SK-N-SH (cell line): ENCODE results near the gene SAMD4A. TPM values are rescaled to one million over a fixed set of nuclear protein-coding genes. Genes with fewer than 3 reads are reported as not detected.

Experiments used
- CTCF ChIA-PET: fragments of 300-600, 350-600 bp; formaldehyde crosslinking; extraction: SDS; loops from one replicate; lab custom pipeline; 2021; lab: Yijun Ruan, JAX
- POLR2A ChIA-PET: fragments of 350-600 bp; sonication (Branson Sonifier 250); formaldehyde crosslinking; extraction: SDS; loops from one replicate; lab custom pipeline; 2020; ENCODE audit warnings: antibody characterized with exemption, inconsistent platforms; lab: Yijun Ruan, JAX
- DNase-seq: peaks from one replicate; pipeline ENCODE4 v3.0.0; 2012
- H2AFZ ChIP-seq: fragments of 200-600 bp; sonication (generic); 2 replicates; pipeline ENCODE4 v1.8.1; 2016; ENCODE audit warnings: antibody characterized with exemption, mild to moderate bottlenecking, low read depth
- H3F3A ChIP-seq: fragments of 200-600 bp; sonication (generic); replicated peaks from 2 replicates; pipeline ENCODE3; 2016; ENCODE audit warnings: antibody characterized with exemption, mild to moderate bottlenecking; ENCODE audit not compliant: insufficient read depth
- H3K27ac ChIP-seq, 2 experiments: fragments of 200-500 bp in 1 of 2; fragments of 200-600 bp in 1 of 2; sonication (Bioruptor generic) in 1 of 2; sonication (generic), shearing (Covaris generic) in 1 of 2; 2 replicates each; pipeline versions ENCODE4 v1.5.1 to v1.6.1; 2014 to 2016; ENCODE audit warnings: low read depth in 2 of 2, inconsistent platforms in 1 of 2, low read length in 1 of 2, mild to moderate bottlenecking in 1 of 2, mixed read lengths in 1 of 2
- H3K27me3 ChIP-seq: fragments of 200-600 bp; sonication (generic), shearing (Covaris generic); 2 replicates; pipeline ENCODE4 v1.6.1; 2016; ENCODE audit warnings: mixed run types; ENCODE audit not compliant: insufficient read depth
- H3K36me3 ChIP-seq, 2 experiments: fragments of 200-500 bp in 1 of 2; fragments of 200-600 bp in 1 of 2; sonication (Bioruptor generic) in 1 of 2; sonication (generic) in 1 of 2; replicated peaks in 1 of 2; 2 replicates each; pipeline versions ENCODE3 to v1.5.1; 2014 to 2016; ENCODE audit warnings: low read length in 1 of 2, mild to moderate bottlenecking in 1 of 2; ENCODE audit not compliant: insufficient read depth in 2 of 2, control insufficient read depth in 1 of 2
- H3K4me1 ChIP-seq, 2 experiments: fragments of 200-500 bp in 1 of 2; fragments of 200-600 bp in 1 of 2; sonication (Bioruptor generic) in 1 of 2; sonication (generic), shearing (Covaris generic) in 1 of 2; 2 replicates each; pipeline versions ENCODE4 v1.5.1 to v1.6.1; 2014 to 2016; ENCODE audit warnings: low read depth in 1 of 2, low read length in 1 of 2, mixed run types in 1 of 2; ENCODE audit not compliant: insufficient read depth in 2 of 2, control insufficient read depth in 1 of 2
- H3K4me2 ChIP-seq: fragments of 200-600 bp; sonication (generic), shearing (Covaris generic); 2 replicates; pipeline ENCODE4 v1.6.1; 2017; ENCODE audit warnings: mixed run types
- H3K4me3 ChIP-seq, 2 experiments: fragments of 200-500 bp in 1 of 2; fragments of 200-600 bp in 1 of 2; sonication (Bioruptor generic) in 1 of 2; sonication (generic), shearing (Covaris generic) in 1 of 2; 2 replicates each; pipeline versions ENCODE4 v1.5.1 to v1.8.1; 2014 to 2016; ENCODE audit warnings: low read depth in 2 of 2, inconsistent platforms in 1 of 2, low read length in 1 of 2, mild to moderate bottlenecking in 1 of 2, mixed read lengths in 1 of 2, moderate library complexity in 1 of 2
- H3K79me2 ChIP-seq: fragments of 200-600 bp; sonication (generic); 2 replicates; pipeline ENCODE4 v1.8.1; 2017; ENCODE audit warnings: mild to moderate bottlenecking; ENCODE audit not compliant: insufficient read depth
- H3K9ac ChIP-seq: fragments of 200-600 bp; sonication (generic); 2 replicates; pipeline ENCODE4 v1.6.1; 2017; ENCODE audit warnings: mixed run types
- H3K9me2 ChIP-seq: fragments of 200-600 bp; sonication (generic); 2 replicates; pipeline ENCODE4 v1.6.1; 2017; ENCODE audit warnings: mixed run types
- H3K9me3 ChIP-seq: fragments of 200-600 bp; sonication (generic); 2 replicates; pipeline ENCODE4 v1.6.1; 2017; ENCODE audit warnings: mixed run types, mild to moderate bottlenecking, moderate library complexity
- H4K20me1 ChIP-seq: fragments of 200-600 bp; sonication (generic); 2 replicates; pipeline ENCODE4 v1.6.1; 2017; ENCODE audit warnings: mild to moderate bottlenecking, mixed run types; ENCODE audit not compliant: insufficient read depth
- CTCF ChIP-seq: fragments of 200-600 bp; sonication (generic); IDR thresholded peaks from 2 replicates; pipeline ENCODE4 v1.6.1; 2017; ENCODE audit warnings: antibody characterized with exemption, mild to moderate bottlenecking, moderate library complexity
- ELF1 ChIP-seq: IDR thresholded peaks from 2 replicates; pipeline ENCODE4 v1.4.0; 2012
- MEF2A ChIP-seq: IDR thresholded peaks from 2 replicates; pipeline ENCODE4 v1.4.0; 2012; ENCODE audit warnings: low read depth, borderline replicate concordance
- RAD21 ChIP-seq: IDR thresholded peaks from 2 replicates; pipeline ENCODE4 v1.6.1; 2012; ENCODE audit warnings: mild to moderate bottlenecking, low read length
- RCOR1 ChIP-seq: fragments of 150-350 bp; IDR thresholded peaks from 2 replicates; pipeline ENCODE4 v1.6.1; 2017; ENCODE audit warnings: antibody characterized with exemption, low read length
- RXRA ChIP-seq: IDR thresholded peaks from 2 replicates; pipeline ENCODE4 v1.4.0; 2012; ENCODE audit warnings: low read depth, mild to moderate bottlenecking, borderline replicate concordance
- SMC3 ChIP-seq: IDR thresholded peaks from 2 replicates; pipeline ENCODE4 v1.6.1; 2012; ENCODE audit warnings: low read depth, low read length, improper control_type of control experiment
- YY1 ChIP-seq: IDR thresholded peaks from 2 replicates; pipeline ENCODE4 v1.4.0; 2012; ENCODE audit warnings: low read depth, mild to moderate bottlenecking
- WGBS: methylation state at CpG from one replicate; pipeline ENCODE4 v1.1.6; 2017; ENCODE audit warnings: low lambda C conversion rate; 5-methylcytosine and 5-hydroxymethylcytosine counted together
- polyA plus RNA-seq, 3 experiments: library from polyadenylated mRNA; depleted of rRNA; stranded (reverse); fragments of >200 nt; gene quantifications; 2 replicates each; pipeline ENCODE4 v1.2.3, GENCODE V29; 2012
- TF ChIP-seq, protein P1 (sequence below): fragments of 150-350 bp; IDR thresholded peaks from 2 replicates; pipeline ENCODE4 v1.6.1; 2016; ENCODE audit warnings: mild to moderate bottlenecking, low read depth, low read length

Gene SAMD4A
- polyA plus RNA-seq, 1 of the 3 experiments (the other 2 are of a cell fraction): 5.0 TPM

DNA sequence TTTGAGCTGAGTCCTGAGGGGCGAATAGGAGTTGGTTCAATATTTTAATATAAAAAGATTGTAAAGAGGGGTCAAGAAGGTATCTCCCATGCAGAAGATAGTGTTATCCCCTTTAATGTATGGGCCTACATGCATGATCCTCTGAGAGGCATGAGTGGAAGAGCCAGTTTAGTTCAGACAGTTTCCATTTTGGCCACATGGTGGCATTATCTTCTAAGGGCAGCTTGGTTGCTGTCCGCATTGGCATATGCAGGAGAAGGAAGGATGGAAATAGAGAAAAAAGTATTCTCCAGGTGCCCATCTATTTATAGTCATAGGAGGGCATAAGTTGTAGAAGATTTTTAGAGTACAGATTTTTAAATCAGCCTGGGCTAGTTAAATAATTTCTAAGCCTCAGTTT, 5.4 kb downstream of the SAMD4A start:
- Histone ChIP-seq H3K27ac (no peak overlapping the region), H3K4me3 (0 out of 4 replicates have a peak overlapping the region, but pooled peaks of 1 of the 2 experiments have one; percentile 17), H3K79me2 (peaks cover 99% of the 10 kb centered on the region), H3K9me2 (no peaks in the 10 kb centered on the region), H3K9me3 (no peaks in the 10 kb centered on the region), H3K36me3 (peaks cover 24 to 38% of the 10 kb centered on the region in 2 experiments), H3K4me2 (no peak overlapping the region), H3K27me3 (no peaks in the 10 kb centered on the region), H3F3A (peaks cover 18% of the 10 kb centered on the region), H3K9ac (no peak overlapping the region), H2AFZ (no peak overlapping the region), H4K20me1 (peaks cover 49% of the 10 kb centered on the region), H3K4me1 (peaks cover 15 to 28% of the 10 kb centered on the region in 2 experiments; a peak in 3 of 4 replicates)
- ChIA-PET CTCF (interaction anchor here (0.7 to 4.1 kb wide), 4 partner anchors 118 to 232 kb away, joined by 3 to 27 read pairs (median 3); no protein-coding TSS in a partner anchor), POLR2A (no interaction called here)
- 100% methylated on average over 2 of the region's 2 CpGs for WGBS
- peak; percentile 34 for DNase-seq
- TF ChIP-seq CTCF (peak; percentile 65), SMC3 (peak; percentile 29), RAD21 (peak; percentile 54), ELF1 (no peak)

- Histone ChIP-seq H3K9me3 (no peaks in the 10 kb centered on the region), H3K79me2 (peaks cover 100% of the 10 kb centered on the region), H3F3A (peaks cover 37% of the 10 kb centered on the region), H4K20me1 (peaks cover 62% of the 10 kb centered on the region), H3K9ac (no peak overlapping the region), H3K27ac (no peak overlapping the region), H3K36me3 (peaks cover 20 to 37% of the 10 kb centered on the region in 2 experiments), H2AFZ (no peak overlapping the region), H3K4me2 (peak overlapping the region; percentile 6; the same call in 1 of the 2 replicates)
- POLR2A ChIA-PET: no interaction called here
- CTCF ChIA-PET: interaction anchor here (1.4 to 4.1 kb wide), 3 partner anchors 11 to 199 kb away, joined by 3 to 27 read pairs (median 6); no protein-coding TSS in a partner anchor
- TF ChIP-seq RXRA (no peak), YY1 (no peak), MEF2A (no peak), RCOR1 (no peak)
- TF ChIP-seq, protein P1, sequence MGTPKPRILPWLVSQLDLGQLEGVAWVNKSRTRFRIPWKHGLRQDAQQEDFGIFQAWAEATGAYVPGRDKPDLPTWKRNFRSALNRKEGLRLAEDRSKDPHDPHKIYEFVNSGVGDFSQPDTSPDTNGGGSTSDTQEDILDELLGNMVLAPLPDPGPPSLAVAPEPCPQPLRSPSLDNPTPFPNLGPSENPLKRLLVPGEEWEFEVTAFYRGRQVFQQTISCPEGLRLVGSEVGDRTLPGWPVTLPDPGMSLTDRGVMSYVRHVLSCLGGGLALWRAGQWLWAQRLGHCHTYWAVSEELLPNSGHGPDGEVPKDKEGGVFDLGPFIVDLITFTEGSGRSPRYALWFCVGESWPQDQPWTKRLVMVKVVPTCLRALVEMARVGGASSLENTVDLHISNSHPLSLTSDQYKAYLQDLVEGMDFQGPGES: no peak
- TF ChIP-seq, all 33 proteins: peak for 0
- Histone ChIP-seq H3K27me3 (no peaks in the 10 kb centered on the region), H3K9me2 (no peaks in the 10 kb centered on the region), H3K4me1 (peaks cover 4 to 38% of the 10 kb centered on the region in 2 experiments), H3K4me3 (no peak overlapping the region)
- DNase-seq: no peak
- 95% methylated on average over 6 of the region's 6 CpGs for WGBS
These were observed 7.6 kb downstream of the SAMD4A start for GRCh38 chr14:54574528-54574927.
